PC-3 (cell line): ENCODE measurements around the gene TASL. TPM values are rescaled to one million over a fixed set of nuclear protein-coding genes. Genes with fewer than 3 reads are reported as not detected.

ENCODE experiments used
- ATAC-seq: fragments of 200-7000 bp; cut with Tn5 transposase; 2 replicates; pipeline ENCODE4 v1.9.1; 2020; ENCODE audit warnings: mild to moderate bottlenecking, moderate library complexity
- BruUV-seq: library from RNA; stranded (reverse); fragments of 400-500 nt; replicated peaks from 2 replicates; lab custom pipeline; 2021; lab: Mats Ljungman, UMichigan
- CTCF ChIA-PET: fragments of 300-600 bp; sonication (Branson Sonifier 250); formaldehyde crosslinking; loops from one replicate; lab custom pipeline; 2022; ENCODE audit warnings: antibody characterized with exemption; lab: Charles Lee
- POLR2A ChIA-PET: fragments of 300-600 bp; sonication (Branson Sonifier 250); formaldehyde crosslinking; loops from one replicate; lab custom pipeline; 2022; ENCODE audit warnings: antibody characterized with exemption; ENCODE audit not compliant: unreplicated experiment; lab: Charles Lee
- DNase-seq: peaks from one replicate; pipeline ENCODE4 v3.0.0-alpha.2; 2015
- H2AFZ ChIP-seq: fragments of 300-600 bp; sonication (generic); 2 replicates; pipeline ENCODE4 v1.6.0; 2016; ENCODE audit warnings: antibody characterized with exemption, low read length
- H3F3A ChIP-seq: fragments of 300-600 bp; sonication (generic); one replicate; pipeline ENCODE4 v1.6.0; 2017; ENCODE audit warnings: antibody characterized with exemption, low read length, control low read depth, mild to moderate bottlenecking; ENCODE audit not compliant: unreplicated experiment
- H3K27ac ChIP-seq: fragments of 300-600 bp; sonication (generic); 2 replicates; pipeline ENCODE4 v1.5.1; 2016; ENCODE audit warnings: mild to moderate bottlenecking, low read length
- H3K27me3 ChIP-seq: fragments of 300-600 bp; sonication (generic); 2 replicates; pipeline ENCODE4 v1.6.1; 2016; ENCODE audit warnings: low read length, mixed read lengths
- H3K36me3 ChIP-seq: fragments of 300-600 bp; sonication (generic); 2 replicates; pipeline ENCODE4 v1.6.1; 2016; ENCODE audit warnings: low read depth, mixed run types, low read length, mixed read lengths
- H3K4me1 ChIP-seq: fragments of 300-600 bp; sonication (generic); 2 replicates; pipeline ENCODE4 v1.5.1; 2016; ENCODE audit warnings: low read length; ENCODE audit not compliant: insufficient read depth
- H3K4me2 ChIP-seq: fragments of 300-600 bp; sonication (generic); 2 replicates; pipeline ENCODE4 v1.6.0; 2016; ENCODE audit warnings: low read length
- H3K4me3 ChIP-seq: fragments of 300-600 bp; sonication (generic); 2 replicates; pipeline ENCODE4 v1.5.1; 2016; ENCODE audit warnings: mild to moderate bottlenecking, low read length, mixed read lengths
- H3K79me2 ChIP-seq: fragments of 300-600 bp; sonication (generic); 2 replicates; pipeline ENCODE4 v1.6.1; 2017; ENCODE audit warnings: low read length, mixed read lengths
- H3K9ac ChIP-seq: fragments of 300-600 bp; sonication (generic); 2 replicates; pipeline ENCODE4 v1.6.0; 2016; ENCODE audit warnings: mild to moderate bottlenecking, low read length
- H3K9me2 ChIP-seq: fragments of 300-600 bp; sonication (generic); replicated peaks from 2 replicates; pipeline ENCODE4 v1.6.1; 2016; ENCODE audit warnings: mixed run types, low read length, mixed read lengths
- H3K9me3 ChIP-seq: fragments of 300-600 bp; sonication (generic); 2 replicates; pipeline ENCODE4 v1.6.1; 2016; ENCODE audit warnings: low read length, mixed read lengths
- H4K20me1 ChIP-seq: fragments of 300-600 bp; sonication (generic); 2 replicates; pipeline ENCODE4 v1.6.1; 2016; ENCODE audit warnings: low read length, mixed read lengths
- CTCF ChIP-seq: fragments of 300-600 bp; sonication (generic); conservative IDR thresholded peaks from 2 replicates; pipeline ENCODE4 v1.5.1; 2017; ENCODE audit warnings: antibody characterized with exemption, low read depth, mild to moderate bottlenecking, low read length
- EZH2 ChIP-seq: fragments of 300-600 bp; sonication (generic); IDR thresholded peaks from one replicate; pipeline ENCODE4 v1.6.1; 2017; ENCODE audit warnings: antibody characterized with exemption, mild to moderate bottlenecking, low read length; ENCODE audit not compliant: unreplicated experiment
- EZH2phosphoT487 ChIP-seq: fragments of 300-600 bp; sonication (generic); IDR thresholded peaks from 2 replicates; pipeline ENCODE4 v1.6.1; 2018; ENCODE audit warnings: mild to moderate bottlenecking, antibody characterized with exemption, low read length, borderline replicate concordance
- intact Hi-C: fragments of 100-400 bp; cut with micrococcal nuclease; formaldehyde crosslinking; loops from 2 replicates; pipeline ENCODE4 v1.9.0; 2023
- total RNA-seq: library from RNA; depleted of rRNA; stranded (reverse); fragments of >200 nt; gene quantifications from 2 replicates; pipeline ENCODE4 v1.2.3, GENCODE V29; 2014

TASL gene
- total RNA-seq, 1 experiment from 2014 or later = not detected

GRCh38 chrX:30615229-30615628, 37.7 kb upstream of the TASL start:
- no peak overlapping the region for H3K9ac ChIP-seq
- H4K20me1 ChIP-seq = no peaks in the 10 kb centered on the region
- H2AFZ ChIP-seq = no peak overlapping the region
- ChIA-PET CTCF (no interaction called here), POLR2A (no interaction called here)
- no peak overlapping the region for H3K4me2 ChIP-seq
- H3K27me3 ChIP-seq = no peaks in the 10 kb centered on the region
- no peak overlapping the region for H3K4me3 ChIP-seq
- H3K27ac ChIP-seq = peak overlapping the region; percentile 52
- intact Hi-C loops = no loop called here
- no peaks in the 10 kb centered on the region for H3K9me2 ChIP-seq
- TF ChIP-seq CTCF (no peak), EZH2 (no peak), EZH2phosphoT487 (no peak)
- H3F3A ChIP-seq = no peaks in the 10 kb centered on the region
- H3K9me3 ChIP-seq = no peaks in the 10 kb centered on the region
- no TSS peak for BruUV-seq
- no peaks in the 10 kb centered on the region for H3K36me3 ChIP-seq
- DNase-seq (peak; percentile 80), ATAC-seq (peak; percentile 99)
- peaks cover 16% of the 10 kb centered on the region for H3K4me1 ChIP-seq
- H3K79me2 ChIP-seq = no peaks in the 10 kb centered on the region

- Histone ChIP-seq H3K4me3 (no peak overlapping the region), H3K79me2 (no peaks in the 10 kb centered on the region), H3K27ac (no peak overlapping the region), H3K4me1 (peaks cover 16% of the 10 kb centered on the region), H3K9ac (no peak overlapping the region), H4K20me1 (no peaks in the 10 kb centered on the region), H3K9me3 (no peaks in the 10 kb centered on the region), H3K36me3 (no peaks in the 10 kb centered on the region), H3K4me2 (no peak overlapping the region), H3F3A (no peaks in the 10 kb centered on the region), H2AFZ (no peak overlapping the region), H3K9me2 (no peaks in the 10 kb centered on the region), H3K27me3 (no peaks in the 10 kb centered on the region)
- intact Hi-C loops = no loop called here
- BruUV-seq = no TSS peak
- DNase-seq (no peak), ATAC-seq (no peak)
- TF ChIP-seq EZH2 (no peak), CTCF (no peak), EZH2phosphoT487 (no peak)
- ChIA-PET CTCF (no interaction called here), POLR2A (no interaction called here)
Measured at GRCh38 chrX:30613721-30614120, 36.2 kb upstream of the TASL start.

GRCh38 chrX:30612250-30612655, 34.7 kb upstream of the TASL start:
- Histone ChIP-seq H3K27ac (no peak overlapping the region), H3K27me3 (no peaks in the 10 kb centered on the region), H3K9me2 (no peaks in the 10 kb centered on the region), H3K4me3 (no peak overlapping the region), H3K9ac (no peak overlapping the region), H4K20me1 (no peaks in the 10 kb centered on the region), H2AFZ (no peak overlapping the region), H3K79me2 (no peaks in the 10 kb centered on the region), H3K9me3 (no peaks in the 10 kb centered on the region), H3F3A (no peaks in the 10 kb centered on the region), H3K4me2 (no peak overlapping the region), H3K36me3 (no peaks in the 10 kb centered on the region), H3K4me1 (peaks cover 16% of the 10 kb centered on the region)
- ChIA-PET POLR2A (no interaction called here), CTCF (no interaction called here)
- no TSS peak for BruUV-seq
- intact Hi-C loops = no loop called here
- DNase-seq (peak; percentile 18), ATAC-seq (peak; percentile 22; the same call in 1 of the 2 replicates)
- TF ChIP-seq EZH2 (no peak), EZH2phosphoT487 (no peak), CTCF (no peak)
